ENCODE results near the gene COPS6. TPM values are rescaled to one million over a fixed set of nuclear protein-coding genes. Genes with fewer than 3 reads are reported as not detected.

COPS6 gene
- total RNA-seq, 1 experiment from 2014 or later = 182 TPM

GRCh38 chr7:100100420-100101015 is 11.7 kb downstream of the COPS6 start:
- Histone ChIP-seq H3K9me3 (ENCODE audit: control insufficient read depth, insufficient read depth, low read depth, low read length) (no peaks in the 10 kb centered on the region), H3K4me1 (ENCODE audit: control insufficient read depth, insufficient read depth, low read length) (peaks cover 20% of the 10 kb centered on the region), H3K36me3 (ENCODE audit: control insufficient read depth, insufficient read depth, low read length) (peaks cover 38% of the 10 kb centered on the region), H3K4me3 (ENCODE audit: low read depth in 2 of 2, low read length in 2 of 2) (peak overlapping the region; percentile 82 to 89), H3K27me3 (ENCODE audit: control insufficient read depth, insufficient read depth, low read length) (no peaks in the 10 kb centered on the region), H3K27ac (ENCODE audit: low read length) (peak overlapping the region; percentile 93)
- ATAC-seq (peak; percentile 86), DNase-seq (ENCODE audit: low read depth, low spot score) (peak; percentile 83)
- CTCF ChIA-PET = interaction anchor here (1.3 kb wide), 1 partner anchor 29 kb away, joined by 4 read pairs; no protein-coding TSS in a partner anchor
- POLR2A ChIA-PET = interaction anchor here (0.6 to 1.5 kb wide), 9 partner anchors 12 to 596 kb away, joined by 4 to 17 read pairs (median 9); partner anchors contain the start of genes COPS6, MBLAC1 and ZKSCAN5
- BruUV-seq (replicated peaks) = no TSS peak
- TF ChIP-seq TCF7L2 (IDR thresholded peaks at IDR 0.05; ENCODE audit: low read depth, low read length) (peak; percentile 65; the same call in 1 of the 2 replicates), CTCF (IDR thresholded peaks at IDR 0.05) (no peak), POLR2AphosphoS5 (IDR thresholded peaks at IDR 0.05; ENCODE audit: low read depth, low read length) (peak; percentile 74), SIN3A (IDR thresholded peaks at IDR 0.05; ENCODE audit: borderline replicate concordance, insufficient read depth, low read depth, low read length) (peak; percentile 99)
- intact Hi-C loops (cut with micrococcal nuclease; ENCODE audit: unreplicated experiment) (no loop called here), in situ Hi-C loops (cut with HindIII; ENCODE audit: low pct_unique_long_range_greater_than_20kb, low sequenced_read_pairs) (no loop called here)

GRCh38 chr7:100101016-100101862 is 12.5 kb downstream of the COPS6 start, which contains the start of the genes AP4M1 and MCM7:
AP4M1 (plus strand) TSS chr7:100101643; CDS start chr7:100101715, 72 bp downstream.
MCM7 (minus strand) TSS chr7:100101397; CDS start chr7:100101294, 103 bp downstream.
- peaks cover 20% of the 10 kb centered on the region for H3K4me1 ChIP-seq (ENCODE audit: control insufficient read depth, insufficient read depth, low read length)
- no TSS peak for BruUV-seq (replicated peaks)
- TF ChIP-seq POLR2AphosphoS5 (IDR thresholded peaks at IDR 0.05; ENCODE audit: low read depth, low read length) = peak; percentile 52; the same call in 1 of the 2 replicates
- no peak for TF ChIP-seq CTCF (IDR thresholded peaks at IDR 0.05)
- DNase-seq (ENCODE audit: low read depth, low spot score) (peak; percentile 90), ATAC-seq (peak; percentile 90)
- H3K36me3 ChIP-seq (ENCODE audit: control insufficient read depth, insufficient read depth, low read length) = peaks cover 32% of the 10 kb centered on the region
- in situ Hi-C loops (cut with HindIII; ENCODE audit: low pct_unique_long_range_greater_than_20kb, low sequenced_read_pairs) = no loop called here
- H3K9me3 ChIP-seq (ENCODE audit: control insufficient read depth, insufficient read depth, low read depth, low read length) = no peaks in the 10 kb centered on the region
- ChIA-PET POLR2A (interaction anchor here (0.6 to 1.5 kb wide), 12 partner anchors 12 to 597 kb away, joined by 3 to 17 read pairs (median 6); partner anchors contain the start of gene ZKSCAN5), CTCF (interaction anchor here (0.6 to 1.3 kb wide), 2 partner anchors 23 to 28 kb away, joined by 4 to 5 read pairs; no protein-coding TSS in a partner anchor)
- peak within 1 kb of the TSS; percentile 93 for H3K27ac ChIP-seq (ENCODE audit: low read length)
- H3K4me3 ChIP-seq (ENCODE audit: low read depth in 2 of 2, low read length in 2 of 2) = peak within 1 kb of the TSS; percentile 82 to 89
- H3K27me3 ChIP-seq (ENCODE audit: control insufficient read depth, insufficient read depth, low read length) = no peaks in the 10 kb centered on the region
- intact Hi-C loops (cut with micrococcal nuclease; ENCODE audit: unreplicated experiment) = no loop called here
